Omental fat pad (tissue), 4 donors: ENCODE results near the gene NPB. TPM values are rescaled to one million over a fixed set of nuclear protein-coding genes. Genes with fewer than 3 reads are reported as not detected.
A peak's percentile ranks its signal among the peaks of the same experiment; 100 is the strongest.

ENCODE experiments used
- ATAC-seq: fragments of 150-250 bp; one replicate; pipeline ENCODE4 v1.9.1; 2016; ENCODE audit warnings: mild to moderate bottlenecking, moderate library complexity; ENCODE audit not compliant: low FRiP score
- DNase-seq: peaks from one replicate; pipeline ENCODE4 v3.0.0-alpha.2; 2019; ENCODE audit warnings: low spot score
- CTCF ChIP-seq, 3 donors: fragments of 450-650 bp; IDR thresholded peaks; one replicate each; pipeline ENCODE4 v1.5.1; 2016 to 2017; ENCODE audit warnings: antibody characterized with exemption in 3 of 3, mild to moderate bottlenecking in 3 of 3, moderate library complexity in 2 of 3
- total RNA-seq, 4 donors: library from RNA; depleted of rRNA; stranded (reverse); fragments of >200 nt; gene quantifications; one replicate each; pipeline ENCODE4 v1.1.0, GENCODE V29; 2016

The NPB gene
- total RNA-seq, 4 donors from 2014 or later: 1.4 TPM; not detected in 3

- ATAC-seq (peak; percentile 20), DNase-seq (peak; percentile 86)
- no peak for TF ChIP-seq CTCF (IDR thresholded peaks at IDR 0.05)
These were observed 30.4 kb upstream of the NPB start for GRCh38 chr17:81871387-81872230.

GRCh38 chr17:81877569-81877968 lies 24.5 kb upstream of the NPB start:
- no peak for DNase-seq
- no peak for ATAC-seq
- TF ChIP-seq CTCF (IDR thresholded peaks at IDR 0.05): no peak

GRCh38 chr17:81878294-81878693 lies 23.7 kb upstream of the NPB start:
- DNase-seq: no peak
- no peak for ATAC-seq

GRCh38 chr17:81879121-81879520 lies 22.9 kb upstream of the NPB start:
- TF ChIP-seq CTCF (IDR thresholded peaks at IDR 0.05): no peak
- DNase-seq (no peak), ATAC-seq (no peak)

More at GRCh38 chr17:81878294-81878693, 23.7 kb upstream of the NPB start:
- TF ChIP-seq CTCF (IDR thresholded peaks at IDR 0.05): no peak

- no peak for TF ChIP-seq CTCF (IDR thresholded peaks at IDR 0.05)
- ATAC-seq (no peak), DNase-seq (no peak)
These were observed 17.5 kb upstream of the NPB start for GRCh38 chr17:81884520-81884919.

- no peak for DNase-seq
These were observed 17.1 kb upstream of the NPB start for GRCh38 chr17:81884968-81885367.

More at GRCh38 chr17:81884968-81885367, 17.1 kb upstream of the NPB start:
- TF ChIP-seq CTCF (IDR thresholded peaks at IDR 0.05): no peak
- ATAC-seq: no peak
